HG02973 (cell line): ENCODE measurements around the gene CNFN.

Experiments
- ATAC-seq: cut with Tn5 transposase; IDR thresholded peaks from one replicate; pipeline ENCODE4 v1.9.1; 2021; ENCODE audit warnings: moderate library complexity; ENCODE audit not compliant: unreplicated experiment

CNFN gene

GRCh38 chr19:42376177-42376555, 13.9 kb downstream of the CNFN start:
- no peak for ATAC-seq

DNA sequence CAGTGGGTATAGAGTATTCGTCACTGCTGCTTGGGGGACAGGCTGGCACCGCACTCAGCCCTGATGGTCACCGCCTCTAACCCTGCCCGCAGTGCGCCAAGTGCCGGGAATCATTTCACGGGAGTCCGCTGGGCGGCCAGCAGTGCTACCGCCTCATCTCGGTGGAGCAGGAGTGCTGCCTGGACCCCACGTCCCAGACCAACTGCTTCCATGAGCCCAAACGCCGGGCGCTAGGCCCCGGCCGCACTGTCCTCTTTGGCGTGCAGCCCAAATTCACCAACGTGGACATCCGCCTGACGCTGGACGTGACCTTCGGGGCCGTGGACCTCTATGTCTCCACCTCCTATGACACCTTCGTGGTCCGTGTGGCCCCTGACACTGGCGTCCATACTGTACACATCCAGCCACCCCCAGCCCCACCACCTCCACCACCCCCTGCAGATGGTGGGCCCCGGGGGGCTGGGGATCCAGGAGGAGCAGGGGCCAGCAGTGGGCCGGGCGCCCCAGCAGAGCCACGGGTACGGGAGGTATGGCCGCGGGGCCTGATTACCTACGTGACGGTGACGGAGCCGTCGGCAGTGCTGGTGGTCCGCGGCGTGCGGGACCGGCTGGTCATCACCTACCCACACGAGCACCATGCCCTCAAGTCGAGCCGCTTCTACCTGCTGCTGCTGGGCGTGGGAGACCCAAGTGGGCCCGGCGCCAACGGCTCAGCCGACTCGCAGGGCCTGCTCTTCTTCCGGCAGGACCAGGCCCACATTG, 14.5 kb downstream of the CNFN start:
- ATAC-seq = no peak

DNA sequence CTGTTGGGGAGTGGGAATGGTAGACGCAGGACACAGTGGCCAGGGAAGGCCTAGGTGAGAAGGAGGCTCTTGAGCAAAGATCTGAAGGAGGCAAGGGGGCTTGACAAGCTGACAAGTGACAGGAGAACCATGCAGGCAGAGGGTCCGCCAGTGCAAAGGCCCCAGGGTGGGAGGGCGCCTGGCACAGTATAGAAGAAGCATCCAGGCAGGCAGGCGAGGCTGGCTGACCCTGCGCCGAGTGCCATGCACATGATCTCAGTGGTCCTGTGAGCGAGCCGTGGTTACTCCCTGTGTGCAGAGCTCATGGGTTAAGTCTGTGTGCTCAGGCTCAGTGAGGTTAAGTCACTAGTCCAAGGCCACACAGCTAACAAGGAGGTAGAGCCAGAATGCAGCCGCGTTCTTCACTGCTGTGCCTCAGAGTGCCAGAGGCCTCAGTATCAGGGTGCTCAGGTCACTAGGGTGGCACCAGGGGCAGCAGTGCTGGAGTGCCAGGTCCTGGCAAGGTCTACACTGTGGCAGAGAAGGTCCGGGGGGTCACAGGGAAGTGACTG, 15.2 kb downstream of the CNFN start:
- no peak for ATAC-seq

- no peak for ATAC-seq
Measured at GRCh38 chr19:42370626-42371175, 19.4 kb downstream of the CNFN start.

DNA sequence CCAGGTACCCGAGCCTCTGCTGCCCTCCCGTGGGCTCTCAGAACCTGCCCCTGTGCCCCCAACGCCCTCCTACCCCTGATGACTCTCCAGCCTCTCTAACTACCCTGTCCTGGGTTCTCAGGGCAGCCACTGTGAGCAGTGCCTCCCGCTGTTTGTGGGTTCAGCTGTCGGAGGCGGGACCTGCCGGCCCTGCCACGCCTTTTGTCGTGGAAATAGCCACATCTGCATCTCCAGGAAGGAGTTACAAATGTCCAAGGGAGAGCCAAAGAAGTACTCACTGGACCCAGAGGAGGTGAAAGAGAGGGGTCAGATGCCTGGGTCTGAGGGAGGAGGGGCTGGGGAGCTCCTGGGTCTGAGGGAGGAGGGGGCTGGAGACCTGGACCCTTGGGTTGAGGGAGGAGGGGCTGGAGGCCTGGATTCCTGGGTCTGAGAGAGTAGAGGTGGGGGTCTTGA, 20.0 kb downstream of the CNFN start:
- ATAC-seq = no peak

- no peak for ATAC-seq
Measured at GRCh38 chr19:42369433-42370067, 20.5 kb downstream of the CNFN start.

GRCh38 chr19:42368765-42369164, 21.3 kb downstream of the CNFN start:
- ATAC-seq = no peak

DNA sequence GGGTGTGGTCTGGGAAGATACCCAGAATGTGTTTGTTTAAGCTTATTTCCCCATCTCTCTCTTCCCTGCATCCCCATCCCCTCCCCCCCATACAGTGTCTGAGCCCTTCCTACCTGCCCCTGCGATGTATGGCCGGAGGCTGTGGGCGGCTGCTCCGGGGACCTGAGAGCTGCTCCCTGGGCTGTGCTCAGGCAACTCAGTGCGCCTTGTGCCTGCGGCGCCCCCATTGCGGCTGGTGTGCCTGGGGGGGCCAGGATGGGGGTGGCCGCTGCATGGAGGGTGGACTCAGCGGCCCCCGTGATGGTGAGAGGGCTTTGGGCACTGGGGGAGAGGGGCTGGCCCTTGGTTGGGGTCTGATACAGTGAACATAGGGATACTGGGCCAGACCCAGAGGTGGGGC, 21.7 kb downstream of the CNFN start:
- ATAC-seq = no peak

GRCh38 chr19:42367929-42368328, 22.2 kb downstream of the CNFN start:
- ATAC-seq = no peak

GRCh38 chr19:42366673-42367072, 23.4 kb downstream of the CNFN start:
- no peak for ATAC-seq

DNA sequence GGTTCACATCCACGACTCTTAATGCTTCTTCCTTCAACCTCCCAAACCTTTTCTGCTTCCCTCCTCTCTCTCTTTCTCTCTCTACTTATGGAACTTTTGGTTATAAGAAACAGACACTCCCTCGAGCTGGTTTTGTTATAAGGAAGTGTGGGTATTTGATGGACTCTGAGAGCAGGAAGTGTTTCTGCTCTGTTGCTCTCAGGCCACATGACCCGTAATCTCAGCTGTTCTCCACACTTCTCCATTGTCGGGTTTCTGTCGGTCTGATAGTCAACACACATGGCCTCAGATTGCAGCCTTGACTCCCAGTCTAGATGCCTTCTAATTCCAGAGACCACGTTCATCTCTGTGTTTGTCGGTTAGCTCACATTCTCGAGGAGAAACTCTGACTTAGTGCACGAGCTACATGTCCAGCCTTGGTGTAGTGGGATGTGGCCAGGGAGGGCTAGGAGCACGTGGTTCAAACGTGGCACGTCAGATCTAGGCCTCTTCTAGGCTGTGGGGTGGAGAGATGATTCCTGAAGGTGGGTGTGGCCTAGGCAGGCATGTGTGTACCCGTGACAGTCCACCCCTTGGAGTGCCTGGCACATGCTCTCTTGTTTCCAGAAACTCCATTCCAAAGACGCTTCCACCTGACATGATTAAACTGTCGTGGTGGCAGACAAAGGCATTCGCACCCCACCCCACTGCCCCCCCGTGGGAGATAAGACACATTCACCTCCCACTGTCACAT, 26.3 kb downstream of the CNFN start:
- ATAC-seq = no peak

DNA sequence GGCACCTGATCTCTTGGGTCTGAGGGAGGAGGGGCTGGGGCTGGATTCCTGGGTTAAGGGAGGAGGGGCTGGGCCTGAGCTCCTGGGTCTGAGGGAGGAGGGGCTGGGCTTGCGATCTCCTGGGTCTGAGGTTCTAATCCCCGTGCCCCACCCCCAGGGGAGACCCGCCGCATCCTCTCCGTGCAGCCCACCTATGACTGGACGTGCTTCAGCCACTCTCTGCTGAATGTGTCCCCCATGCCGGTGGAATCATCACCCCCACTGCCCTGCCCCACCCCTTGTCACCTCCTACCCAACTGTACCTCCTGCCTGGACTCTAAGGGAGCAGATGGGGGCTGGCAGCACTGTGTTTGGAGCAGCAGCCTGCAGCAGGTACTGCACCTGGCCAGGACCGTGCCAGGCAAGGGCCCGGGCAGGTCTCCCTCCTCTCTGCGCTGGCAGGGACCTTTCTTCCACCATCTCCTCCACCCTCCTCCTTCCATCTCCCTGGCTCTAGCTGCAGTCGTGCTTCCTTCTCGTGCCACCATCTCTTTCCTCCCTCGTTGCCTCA, 27.1 kb downstream of the CNFN start:
- ATAC-seq = no peak

GRCh38 chr19:42362342-42362741, 27.8 kb downstream of the CNFN start:
- ATAC-seq = no peak

DNA sequence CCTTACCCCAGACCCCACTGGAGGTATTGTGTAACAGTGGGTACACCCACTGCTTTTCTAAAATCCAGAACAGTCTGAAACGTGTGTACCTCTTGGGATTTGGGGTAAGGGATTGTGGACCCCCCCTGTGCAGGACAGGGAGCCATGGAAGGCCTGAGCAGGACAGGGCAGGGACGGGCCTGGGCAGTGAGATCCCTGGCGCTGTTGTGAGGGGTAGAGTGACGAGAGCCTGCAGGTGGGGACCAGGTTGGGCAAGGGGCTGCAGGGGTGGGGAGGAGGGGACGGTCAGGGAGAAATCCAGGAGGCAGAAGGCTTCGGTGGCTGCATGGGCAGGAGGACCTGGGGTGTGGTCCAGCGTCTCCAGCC, 28.6 kb downstream of the CNFN start:
- ATAC-seq = no peak

DNA sequence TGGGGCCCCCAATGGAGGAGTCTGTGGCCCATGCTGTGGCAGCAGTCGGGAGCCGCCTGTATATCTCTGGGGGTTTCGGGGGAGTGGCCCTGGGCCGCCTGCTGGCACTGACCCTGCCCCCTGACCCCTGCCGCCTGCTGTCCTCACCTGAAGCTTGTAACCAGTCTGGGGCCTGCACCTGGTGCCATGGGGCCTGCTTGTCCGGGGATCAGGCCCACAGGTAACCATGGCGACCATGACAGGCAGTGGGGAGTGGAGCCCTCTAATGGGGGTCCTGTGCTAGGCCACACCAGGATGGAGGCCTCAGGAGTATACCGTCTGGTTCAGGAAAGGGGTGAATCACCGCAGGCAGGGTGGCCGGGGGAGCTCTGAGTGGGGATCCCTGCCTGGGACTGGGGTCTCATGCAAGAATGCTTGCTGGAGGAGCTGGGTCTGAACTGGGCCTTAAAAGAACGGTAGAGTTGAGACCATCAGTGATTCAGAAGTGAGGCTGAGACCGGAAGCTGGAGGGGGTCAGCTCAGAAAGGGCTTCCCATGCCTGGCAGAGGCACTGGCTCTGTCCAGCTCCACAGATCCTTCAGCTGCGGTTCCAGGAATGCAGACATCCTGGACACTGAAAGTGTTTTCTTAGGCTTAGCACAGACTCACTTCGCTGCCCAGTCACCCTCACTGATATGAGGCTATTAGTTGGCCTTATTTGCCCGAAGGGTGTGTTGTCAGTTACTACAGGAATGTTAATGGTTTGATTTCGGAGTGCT, 29.1 kb downstream of the CNFN start:
- no peak for ATAC-seq

DNA sequence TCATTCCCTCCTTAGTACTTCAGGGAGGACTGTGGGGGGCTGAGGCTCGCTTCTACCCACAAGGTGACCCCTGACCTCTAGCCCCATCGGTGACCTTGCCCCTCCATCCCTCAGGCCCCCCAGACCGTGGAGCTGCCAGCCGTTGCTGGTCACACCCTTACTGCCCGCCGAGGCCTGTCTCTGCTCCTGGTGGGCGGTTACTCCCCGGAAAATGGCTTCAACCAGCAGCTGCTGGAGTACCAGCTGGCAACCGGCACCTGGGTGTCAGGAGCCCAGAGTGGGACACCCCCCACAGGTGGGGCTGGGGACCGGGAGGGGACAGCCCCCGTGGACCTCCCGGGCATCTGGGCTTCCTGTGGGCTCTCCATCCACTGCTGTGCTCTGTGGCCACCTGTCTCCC, 32.8 kb downstream of the CNFN start:
- no peak for ATAC-seq

GRCh38 chr19:42356686-42357085, 33.4 kb downstream of the CNFN start:
- ATAC-seq = no peak

DNA sequence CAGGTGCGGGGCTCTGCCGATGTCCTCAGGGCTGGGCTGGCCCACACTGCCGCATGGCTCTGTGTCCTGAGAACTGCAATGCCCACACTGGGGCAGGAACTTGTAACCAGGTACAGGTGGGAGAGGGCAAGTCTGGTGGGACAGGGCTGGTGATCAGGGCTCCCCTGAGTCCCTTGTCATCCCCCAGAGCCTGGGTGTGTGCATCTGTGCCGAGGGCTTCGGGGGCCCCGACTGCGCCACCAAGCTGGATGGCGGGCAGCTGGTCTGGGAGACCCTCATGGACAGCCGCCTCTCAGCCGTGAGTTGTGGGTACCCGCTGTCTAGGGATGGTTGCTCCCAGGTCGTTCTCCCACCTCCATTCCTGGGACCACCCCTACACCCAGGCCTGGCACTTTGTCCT, 34.2 kb downstream of the CNFN start:
- no peak for ATAC-seq

DNA sequence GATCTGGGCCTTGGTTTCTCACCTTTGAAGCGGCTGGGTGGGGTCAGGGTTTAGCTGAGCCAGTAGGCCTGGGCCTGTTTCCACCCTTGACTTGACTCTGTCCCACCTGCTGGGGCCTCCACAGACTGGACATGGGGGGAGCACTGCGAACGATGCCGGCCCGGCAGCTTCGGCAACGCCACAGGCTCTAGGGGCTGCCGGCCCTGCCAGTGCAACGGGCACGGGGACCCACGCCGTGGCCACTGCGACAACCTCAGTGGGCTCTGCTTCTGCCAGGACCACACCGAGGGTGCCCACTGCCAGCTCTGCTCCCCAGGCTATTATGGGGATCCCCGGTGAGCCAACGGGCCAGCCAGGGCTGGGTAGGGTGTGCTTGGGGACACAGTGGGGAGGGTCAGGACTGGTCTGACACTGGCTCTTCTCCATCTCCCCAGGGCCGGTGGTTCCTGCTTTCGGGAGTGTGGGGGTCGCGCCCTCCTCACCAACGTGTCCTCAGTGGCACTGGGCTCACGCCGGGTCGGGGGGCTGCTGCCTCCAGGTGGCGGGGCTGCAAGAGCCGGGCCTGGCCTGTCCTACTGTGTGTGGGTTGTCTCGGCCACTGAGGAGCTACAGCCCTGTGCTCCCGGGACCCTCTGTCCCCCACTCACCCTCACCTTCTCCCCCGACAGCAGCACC, 36.6 kb downstream of the CNFN start:
- no peak for ATAC-seq
